Measurements from ENCODE around the gene MT1E. TPM values are rescaled to one million over a fixed set of nuclear protein-coding genes. Genes with fewer than 3 reads are reported as not detected.
A peak's percentile ranks its signal among the peaks of the same experiment; 100 is the strongest.

Gene MT1E
- total and polyA plus RNA-seq, 2 of the 13 experiments (the other 11 are each of a cell fraction or from before 2014, with no cell fraction given): 110 to 1,072 TPM

GRCh38 chr16:56609463-56609921 is 16.1 kb upstream of the MT1E start (continued):
- TF ChIP-seq NONO (IDR thresholded peaks at IDR 0.05) (no peak), NONO (CRISPR knock-in tag; conservative IDR thresholded peaks at IDR 0.05) (no peak), NR2C2 (CRISPR knock-in tag; IDR thresholded peaks at IDR 0.05; ENCODE audit: borderline replicate concordance) (no peak), ZNF10 (CRISPR knock-in tag; IDR thresholded peaks at IDR 0.05; ENCODE audit: borderline replicate concordance, low read depth) (no peak), ZNF253 (CRISPR knock-in tag; IDR thresholded peaks at IDR 0.05; ENCODE audit: borderline replicate concordance) (no peak), ZBTB37 (CRISPR knock-in tag; IDR thresholded peaks at IDR 0.05) (no peak), PCBP2 (optimal IDR thresholded peaks at IDR 0.05; ENCODE audit: low read depth, low read length, poor library complexity, severe bottlenecking) (no peak), ZNF335 (CRISPR knock-in tag; IDR thresholded peaks at IDR 0.05) (0 out of 2 replicates have a peak, but pooled peaks have one; percentile 33), PATZ1 (CRISPR knock-in tag; IDR thresholded peaks at IDR 0.05) (0 out of 2 replicates have a peak, but pooled peaks have one; percentile 21), ZNF619 (CRISPR knock-in tag; IDR thresholded peaks at IDR 0.05) (no peak), ZNF577 (CRISPR knock-in tag; IDR thresholded peaks at IDR 0.05; ENCODE audit: borderline replicate concordance, low read depth) (no peak), ZNF782 (CRISPR knock-in tag; IDR thresholded peaks at IDR 0.05; ENCODE audit: borderline replicate concordance) (no peak), CREBL2 (CRISPR knock-in tag; IDR thresholded peaks at IDR 0.05; ENCODE audit: borderline replicate concordance) (no peak), ESRRA (CRISPR knock-in tag; IDR thresholded peaks at IDR 0.05; ENCODE audit: low read depth) (no peak), SRY (CRISPR knock-in tag; IDR thresholded peaks at IDR 0.05) (no peak), ZNF234 (CRISPR knock-in tag; conservative IDR thresholded peaks at IDR 0.05) (no peak), ATF2 (CRISPR knock-in tag; IDR thresholded peaks at IDR 0.05) (no peak), ZBTB42 (CRISPR knock-in tag; IDR thresholded peaks at IDR 0.05) (no peak), FOXK2 (IDR thresholded peaks at IDR 0.05) (no peak), AGO1 (IDR thresholded peaks at IDR 0.05; ENCODE audit: low read depth, low read length, poor library complexity, severe bottlenecking) (no peak), GATA4 (IDR thresholded peaks at IDR 0.05; ENCODE audit: borderline replicate concordance, low read depth) (no peak), TFAP4 (IDR thresholded peaks at IDR 0.05; ENCODE audit: borderline replicate concordance, low read depth) (no peak; the same call in 1 of the 2 replicates), ZNF547 (CRISPR knock-in tag; IDR thresholded peaks at IDR 0.05) (no peak), SAP130 (CRISPR knock-in tag; IDR thresholded peaks at IDR 0.05; ENCODE audit: low read depth) (peak; percentile 52), ZNF354B (CRISPR knock-in tag; IDR thresholded peaks at IDR 0.05) (no peak), NFKBIZ (CRISPR knock-in tag; IDR thresholded peaks at IDR 0.05) (no peak)

All from HepG2 (cell line).